Measurements from ENCODE around the gene OSBPL6.

OSBPL6 gene

DNA sequence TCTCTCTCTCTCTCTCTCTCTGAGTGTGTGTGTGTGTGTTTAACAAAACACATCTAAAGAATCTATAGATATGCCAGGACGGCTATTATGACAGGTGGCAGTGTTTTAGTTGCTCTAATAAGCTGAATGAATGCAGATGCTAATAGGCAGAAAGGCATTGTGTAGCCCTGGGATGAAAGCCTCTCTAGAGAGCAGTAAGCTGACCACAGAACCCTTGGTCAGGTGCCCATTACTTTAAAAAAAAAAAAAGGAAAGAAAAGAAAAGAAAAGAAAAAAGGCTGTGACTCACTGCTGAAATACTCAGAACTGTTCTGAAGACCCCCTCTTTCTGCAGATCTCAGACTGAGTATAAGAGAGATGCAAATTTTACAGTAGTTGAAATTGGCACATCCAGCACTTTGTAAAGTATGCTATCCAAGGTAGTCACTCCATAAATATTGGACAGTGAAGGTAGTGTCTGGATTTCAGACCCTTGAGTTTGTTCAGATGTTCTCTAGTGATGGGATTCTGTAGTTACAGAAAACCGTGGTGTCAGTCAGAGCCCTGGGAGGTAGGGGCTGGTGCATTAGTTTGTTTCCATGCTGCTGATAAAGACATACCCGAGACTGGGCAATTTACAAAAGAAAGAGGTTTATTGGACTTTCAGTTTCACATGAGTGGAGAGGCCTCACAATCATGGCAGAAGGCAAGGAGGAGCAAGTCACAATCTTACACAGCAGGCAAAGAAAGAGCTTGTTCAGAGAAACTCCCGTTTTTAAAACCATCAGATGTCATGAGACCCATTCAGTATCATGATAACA is 30.9 kb downstream of the OSBPL6 start:
- peak; percentile 20 for DNase-seq
- Histone ChIP-seq H4K20me1 (ENCODE audit: insufficient read depth, low read length) (no peaks in the 10 kb centered on the region), H3K4me1 (ENCODE audit: low read length) (no peaks in the 10 kb centered on the region)

GRCh38 chr2:178227187-178227586 is 32.9 kb downstream of the OSBPL6 start:
- H3K9me2 ChIP-seq (replicated peaks; ENCODE audit: insufficient read depth, low read length) = no peaks in the 10 kb centered on the region
- peaks cover 4% of the 10 kb centered on the region; the same call in 1 of the 2 replicates for H3K4me1 ChIP-seq (ENCODE audit: low read length)
- H4K20me1 ChIP-seq (ENCODE audit: insufficient read depth, low read length) = no peaks in the 10 kb centered on the region
- no peaks in the 10 kb centered on the region for H3K79me2 ChIP-seq (ENCODE audit: low read length)
- no peaks in the 10 kb centered on the region for H3K27me3 ChIP-seq (replicated peaks; ENCODE audit: insufficient read depth, low read length)
- no peak overlapping the region for H3K9ac ChIP-seq (ENCODE audit: low read length)
- H3K4me2 ChIP-seq (ENCODE audit: low read depth, low read length) = no peak overlapping the region
- no peak for DNase-seq
- no peak overlapping the region for H3K27ac ChIP-seq (ENCODE audit: low read length)
- H3K4me3 ChIP-seq (ENCODE audit: low read length) = no peak overlapping the region
- no peak overlapping the region for H2AFZ ChIP-seq (ENCODE audit: low read length)
- no peaks in the 10 kb centered on the region for H3K9me3 ChIP-seq (replicated peaks; ENCODE audit: insufficient read depth, low read length)
- no peaks in the 10 kb centered on the region for H3K36me3 ChIP-seq (replicated peaks; ENCODE audit: insufficient read depth, low read length)
- TF ChIP-seq CTCF (IDR thresholded peaks at IDR 0.05; ENCODE audit: low read length) = no peak
- TF ChIP-seq EZH2 (optimal IDR thresholded peaks at IDR 0.05; ENCODE audit: low read depth, low read length) = no peak
- no peak for TF ChIP-seq EZH2phosphoT487 (IDR thresholded peaks at IDR 0.05; ENCODE audit: low read length)
- no peaks in the 10 kb centered on the region for H3F3A ChIP-seq (ENCODE audit: insufficient read depth, low read length)

More for the DNA sequence above, 30.9 kb downstream of the OSBPL6 start:
- H3K36me3 ChIP-seq (replicated peaks; ENCODE audit: insufficient read depth, low read length) = no peaks in the 10 kb centered on the region
- H3F3A ChIP-seq (ENCODE audit: insufficient read depth, low read length) = no peaks in the 10 kb centered on the region
- H3K9ac ChIP-seq (ENCODE audit: low read length) = no peak overlapping the region
- H3K27me3 ChIP-seq (replicated peaks; ENCODE audit: insufficient read depth, low read length) = no peaks in the 10 kb centered on the region
- H3K79me2 ChIP-seq (ENCODE audit: low read length) = no peaks in the 10 kb centered on the region
- H3K9me3 ChIP-seq (replicated peaks; ENCODE audit: insufficient read depth, low read length) = no peaks in the 10 kb centered on the region
- no peaks in the 10 kb centered on the region for H3K9me2 ChIP-seq (replicated peaks; ENCODE audit: insufficient read depth, low read length)
- H3K4me2 ChIP-seq (ENCODE audit: low read depth, low read length) = no peak overlapping the region
- TF ChIP-seq CTCF (IDR thresholded peaks at IDR 0.05; ENCODE audit: low read length) = no peak
- no peak for TF ChIP-seq EZH2phosphoT487 (IDR thresholded peaks at IDR 0.05; ENCODE audit: low read length)
- TF ChIP-seq EZH2 (optimal IDR thresholded peaks at IDR 0.05; ENCODE audit: low read depth, low read length) = no peak
- no peak overlapping the region for H3K4me3 ChIP-seq (ENCODE audit: low read length)
- no peak overlapping the region for H2AFZ ChIP-seq (ENCODE audit: low read length)
- H3K27ac ChIP-seq (ENCODE audit: low read length) = no peak overlapping the region

DNA sequence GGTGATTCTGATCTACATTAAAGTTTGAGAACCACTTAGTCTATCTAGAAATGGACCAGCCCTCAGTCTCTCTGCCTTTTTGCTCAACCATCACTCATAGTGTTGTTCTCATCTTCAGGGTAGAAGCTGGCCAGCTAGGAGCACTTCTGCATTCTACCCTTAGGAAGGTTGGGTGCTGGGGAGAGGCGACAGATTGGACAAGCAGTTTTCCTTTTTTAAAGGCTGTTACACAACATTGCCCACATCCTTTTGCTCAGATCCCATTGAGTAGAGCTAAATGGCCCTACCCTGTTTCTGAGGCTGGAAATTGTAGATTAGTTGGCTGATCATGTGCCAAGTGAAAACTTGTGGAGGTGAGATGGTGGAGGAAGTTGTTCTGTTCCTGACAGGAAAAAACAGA is 35.6 kb downstream of the OSBPL6 start:
- Histone ChIP-seq H3K4me1 (ENCODE audit: low read length) (peaks cover 4% of the 10 kb centered on the region; the same call in 1 of the 2 replicates), H3K27ac (ENCODE audit: low read length) (no peak overlapping the region), H3K79me2 (ENCODE audit: low read length) (no peaks in the 10 kb centered on the region), H3K9me3 (replicated peaks; ENCODE audit: insufficient read depth, low read length) (no peaks in the 10 kb centered on the region), H3K27me3 (replicated peaks; ENCODE audit: insufficient read depth, low read length) (no peaks in the 10 kb centered on the region), H2AFZ (ENCODE audit: low read length) (no peak overlapping the region), H3K4me3 (ENCODE audit: low read length) (no peak overlapping the region), H4K20me1 (ENCODE audit: insufficient read depth, low read length) (no peaks in the 10 kb centered on the region), H3F3A (ENCODE audit: insufficient read depth, low read length) (no peaks in the 10 kb centered on the region), H3K9me2 (replicated peaks; ENCODE audit: insufficient read depth, low read length) (no peaks in the 10 kb centered on the region), H3K36me3 (replicated peaks; ENCODE audit: insufficient read depth, low read length) (no peaks in the 10 kb centered on the region), H3K4me2 (ENCODE audit: low read depth, low read length) (no peak overlapping the region), H3K9ac (ENCODE audit: low read length) (no peak overlapping the region)
- TF ChIP-seq EZH2 (optimal IDR thresholded peaks at IDR 0.05; ENCODE audit: low read depth, low read length) (no peak), CTCF (IDR thresholded peaks at IDR 0.05; ENCODE audit: low read length) (no peak), EZH2phosphoT487 (IDR thresholded peaks at IDR 0.05; ENCODE audit: low read length) (no peak)
- DNase-seq = no peak
